ENCODE measurements around the gene C17orf58.

The C17orf58 gene

GRCh38 chr17:67996301-67997171 is at the start of gene C17orf58:
Gene C17orf58, minus strand, starts transcription at chr17:67996469. Its CDS starts 271 bp downstream, at chr17:67996198.
- ChIA-PET POLR2A (interaction anchor here (0.6 to 1.3 kb wide), 2 partner anchors 23 to 193 kb away, joined by 3 to 4 read pairs; no protein-coding TSS in a partner anchor), CTCF (interaction anchor here (0.8 to 1.3 kb wide), 3 partner anchors 12 to 15 kb away, joined by 3 to 8 read pairs (median 3); no protein-coding TSS in a partner anchor)
- peak; percentile 55 for DNase-seq (ENCODE audit: low read depth, low spot score)
- H3K4me3 ChIP-seq (ENCODE audit: low read depth, low read length): peak within 1 kb of the TSS; percentile 55

GRCh38 chr17:68036304-68037147 is 40.3 kb upstream of the C17orf58 start:
- no peak for TF ChIP-seq CTCF (IDR thresholded peaks at IDR 0.05; ENCODE audit: insufficient read depth, low read length, missing control alignments)
- no peak for DNase-seq (ENCODE audit: low read depth, low spot score)
- ChIA-PET POLR2A (interaction anchor here (0.6 kb wide), 1 partner anchor 17 kb away, joined by 3 read pairs; no protein-coding TSS in a partner anchor), CTCF (interaction anchor here (0.9 to 1.5 kb wide), 6 partner anchors 9 to 137 kb away, joined by 3 to 6 read pairs (median 3); no protein-coding TSS in a partner anchor)
- peak overlapping the region; percentile 96 for H3K4me3 ChIP-seq (ENCODE audit: low read depth, low read length)

- CTCF ChIA-PET: interaction anchor here (1.3 to 1.5 kb wide), 3 partner anchors 10 to 137 kb away, joined by 3 to 6 read pairs (median 3); no protein-coding TSS in a partner anchor
- DNase-seq (ENCODE audit: low read depth, low spot score): peak; percentile 90
- H3K4me3 ChIP-seq (ENCODE audit: low read depth, low read length): peak within 1 kb of the TSS; percentile 96
- TF ChIP-seq CTCF (IDR thresholded peaks at IDR 0.05; ENCODE audit: insufficient read depth, low read length, missing control alignments): no peak
- POLR2A ChIA-PET: interaction anchor here (0.6 to 1.1 kb wide), 3 partner anchors 16 to 18 kb away, joined by 3 to 8 read pairs (median 5); no protein-coding TSS in a partner anchor
Measured at GRCh38 chr17:68035523-68036303, 39.4 kb upstream of the C17orf58 start, which contains the start of gene KPNA2. Gene KPNA2, plus strand, starts transcription at chr17:68035735. Its CDS starts 1,398 bp downstream, at chr17:68037133.

GRCh38 chr17:68035131-68035522 is 38.9 kb upstream of the C17orf58 start:
- H3K4me3 ChIP-seq (ENCODE audit: low read depth, low read length): peak overlapping the region; percentile 16; the same call in 1 of the 2 replicates
- TF ChIP-seq CTCF (IDR thresholded peaks at IDR 0.05; ENCODE audit: insufficient read depth, low read length, missing control alignments): no peak
- DNase-seq (ENCODE audit: low read depth, low spot score): no peak
- ChIA-PET CTCF (no interaction called here), POLR2A (interaction anchor here (1.0 to 1.1 kb wide), 2 partner anchors 16 to 19 kb away, joined by 5 to 8 read pairs; no protein-coding TSS in a partner anchor)

GRCh38 chr17:68034452-68034776 is 38.1 kb upstream of the C17orf58 start:
- no peak for DNase-seq (ENCODE audit: low read depth, low spot score)
- no peak for TF ChIP-seq CTCF (IDR thresholded peaks at IDR 0.05; ENCODE audit: insufficient read depth, low read length, missing control alignments)
- ChIA-PET CTCF (no interaction called here), POLR2A (no interaction called here)
- no peak overlapping the region for H3K4me3 ChIP-seq (ENCODE audit: low read depth, low read length)
